ENCODE data around the gene EXO5.
"Not testable (repeated sequence)": the region's sequence is repeated elsewhere in the genome, so short reads cannot be mapped to it uniquely, and the experiment has no call there.

The EXO5 gene, protein sequence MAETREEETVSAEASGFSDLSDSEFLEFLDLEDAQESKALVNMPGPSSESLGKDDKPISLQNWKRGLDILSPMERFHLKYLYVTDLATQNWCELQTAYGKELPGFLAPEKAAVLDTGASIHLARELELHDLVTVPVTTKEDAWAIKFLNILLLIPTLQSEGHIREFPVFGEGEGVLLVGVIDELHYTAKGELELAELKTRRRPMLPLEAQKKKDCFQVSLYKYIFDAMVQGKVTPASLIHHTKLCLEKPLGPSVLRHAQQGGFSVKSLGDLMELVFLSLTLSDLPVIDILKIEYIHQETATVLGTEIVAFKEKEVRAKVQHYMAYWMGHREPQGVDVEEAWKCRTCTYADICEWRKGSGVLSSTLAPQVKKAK

DNA sequence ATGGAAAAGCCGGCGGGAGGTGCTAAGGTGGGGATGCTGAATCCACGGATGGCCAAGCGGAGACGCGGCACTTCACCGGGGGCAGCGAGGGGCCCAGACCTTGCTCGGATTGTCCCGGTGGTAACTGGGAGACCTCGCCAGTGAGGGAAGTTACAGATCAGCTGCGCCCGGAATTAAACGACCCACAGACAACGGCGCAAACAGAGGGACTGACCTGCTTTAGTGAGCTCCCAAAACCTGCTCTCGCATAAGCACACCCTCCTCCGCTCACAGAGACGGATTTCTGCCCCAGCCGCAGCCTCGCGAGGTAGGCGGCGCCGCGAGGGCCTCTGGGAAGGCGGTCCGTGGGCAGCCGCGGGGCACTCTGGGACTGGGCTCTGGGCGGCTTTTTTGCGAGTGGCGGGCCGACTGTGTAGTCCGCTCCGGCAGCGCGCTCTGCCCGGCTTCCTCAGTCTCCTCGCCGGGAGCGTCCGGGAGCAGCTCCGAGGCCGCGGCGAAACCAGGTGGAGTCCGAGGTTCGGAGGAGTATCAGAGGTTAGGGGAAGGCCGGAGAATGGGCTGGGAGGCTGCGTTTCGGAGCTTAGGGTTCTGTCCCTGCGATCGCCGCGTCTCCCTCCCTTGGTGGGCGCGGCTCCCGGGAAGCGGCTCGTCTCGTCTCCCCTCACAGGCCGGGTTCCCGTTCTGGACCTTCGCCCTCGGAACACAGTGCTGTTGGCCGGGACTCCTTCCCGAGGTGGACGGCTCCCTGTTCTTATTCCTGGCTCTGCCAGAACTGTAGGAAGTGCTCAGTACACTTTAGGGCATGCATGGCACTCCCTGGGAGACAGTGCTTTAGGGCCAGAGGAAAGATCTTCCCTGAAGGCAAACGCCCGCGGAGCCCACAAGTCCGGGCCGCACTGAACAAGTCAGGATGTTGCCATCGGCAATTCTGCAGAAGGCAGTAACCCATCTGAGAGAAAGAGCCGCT lies at the start of gene EXO5:
TSS of gene EXO5 (plus strand) at position 393 of the 967 bp plus-strand sequence. CDS start 5,778 bp downstream, outside the sequence.
- peak; percentile 76 for DNase-seq

DNA sequence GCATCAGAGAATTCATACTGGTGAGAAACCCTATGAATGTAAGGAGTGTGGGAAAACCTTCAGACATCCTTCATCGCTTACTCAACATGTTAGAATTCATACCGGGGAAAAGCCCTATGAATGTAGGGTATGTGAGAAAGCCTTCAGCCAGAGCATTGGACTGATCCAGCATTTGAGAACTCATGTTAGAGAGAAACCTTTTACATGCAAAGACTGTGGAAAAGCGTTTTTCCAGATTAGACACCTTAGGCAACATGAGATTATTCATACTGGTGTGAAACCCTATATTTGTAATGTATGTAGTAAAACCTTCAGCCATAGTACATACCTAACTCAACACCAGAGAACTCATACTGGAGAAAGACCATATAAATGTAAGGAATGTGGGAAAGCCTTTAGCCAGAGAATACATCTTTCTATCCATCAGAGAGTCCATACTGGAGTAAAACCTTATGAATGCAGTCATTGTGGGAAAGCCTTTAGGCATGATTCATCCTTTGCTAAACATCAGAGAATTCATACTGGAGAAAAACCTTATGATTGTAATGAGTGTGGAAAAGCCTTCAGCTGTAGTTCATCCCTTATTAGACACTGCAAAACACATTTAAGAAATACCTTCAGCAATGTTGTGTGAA lies 45.5 kb upstream of the EXO5 start:
- no peak for DNase-seq

- DNase-seq = no peak
These were observed 39.2 kb upstream of the EXO5 start for GRCh38 chr1:40469327-40469726.

- no peak for DNase-seq
These were observed 33.3 kb upstream of the EXO5 start for GRCh38 chr1:40475268-40475667.

DNA sequence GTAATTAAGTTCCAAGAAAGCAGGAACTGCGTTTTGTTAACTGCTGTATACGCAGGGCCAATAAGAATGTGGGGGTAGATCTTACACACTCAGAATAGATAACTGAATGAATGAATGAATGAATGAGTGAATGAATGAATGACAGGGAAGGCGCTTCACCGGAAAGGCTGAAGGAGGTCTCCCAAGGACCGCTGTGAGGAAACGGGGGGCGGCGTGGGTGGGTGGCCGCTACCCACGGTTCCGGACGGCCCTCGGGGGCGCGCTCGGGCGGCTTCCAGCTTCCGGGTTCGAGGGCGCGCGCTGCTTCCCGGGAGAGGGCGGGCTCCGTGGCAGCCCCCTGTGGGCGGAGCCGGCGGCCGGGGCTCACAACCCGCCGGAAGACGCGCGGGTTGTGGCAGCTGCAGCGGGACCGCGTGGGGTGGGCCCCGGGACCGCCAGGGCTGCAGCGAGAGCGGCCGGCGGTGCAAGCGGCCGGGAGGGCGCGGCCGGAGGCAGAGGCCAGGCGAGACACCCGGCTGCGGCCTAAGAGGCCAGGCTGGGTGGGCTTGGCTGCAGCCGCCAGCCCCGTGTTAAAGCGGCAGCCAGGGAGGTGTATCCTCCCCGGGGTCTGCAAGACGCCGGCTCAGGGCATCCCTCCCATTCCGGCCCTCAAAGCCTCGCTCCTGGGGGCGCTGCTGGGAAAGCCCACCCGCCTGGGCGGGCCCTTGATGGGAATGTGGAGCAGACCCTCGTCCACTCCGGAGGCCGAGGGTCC lies 31.5 kb upstream of the EXO5 start, which contains the start of gene ZFP69:
TSS of gene ZFP69 (plus strand) at position 367 of the 754 bp plus-strand sequence. CDS start 2,072 bp downstream, outside the sequence.
- peak; percentile 70 for DNase-seq

DNA sequence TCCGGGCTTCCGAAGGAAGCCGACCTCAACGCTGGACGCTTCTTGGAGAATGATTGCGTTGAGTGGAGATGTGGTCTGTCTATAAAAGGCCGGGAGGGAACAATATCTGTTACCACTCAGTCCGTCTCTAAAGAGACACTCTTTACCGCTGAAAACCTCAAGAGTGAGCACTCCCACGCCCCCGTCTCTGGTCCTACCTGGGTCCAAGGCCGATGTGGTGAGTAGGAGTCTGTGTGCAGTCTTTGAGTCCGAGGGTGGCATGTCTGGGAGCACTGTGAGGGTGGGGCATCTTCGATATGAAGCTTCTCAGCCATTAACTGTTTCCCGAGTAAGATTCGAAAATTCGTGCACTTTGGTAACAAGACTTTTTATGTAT lies 30.9 kb upstream of the EXO5 start:
- no peak for DNase-seq

DNA sequence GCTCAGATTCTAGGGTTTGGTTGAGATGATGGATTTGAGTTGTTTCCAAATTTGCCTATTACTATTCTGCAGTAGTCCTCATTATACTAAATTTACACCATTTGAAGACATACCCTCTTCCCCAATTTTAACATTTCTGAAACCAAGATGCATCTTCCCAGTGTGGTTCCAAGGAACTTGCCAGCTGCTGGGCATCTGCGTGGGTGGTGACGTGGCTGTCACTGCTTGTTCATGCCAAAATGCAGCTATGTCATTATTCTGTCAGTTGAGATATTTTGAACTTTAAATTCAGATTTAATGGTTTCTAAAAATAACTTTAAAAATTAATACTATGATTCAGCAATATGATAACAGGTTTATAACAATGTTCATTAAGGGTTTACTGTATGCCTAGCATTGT lies 30.3 kb upstream of the EXO5 start:
- DNase-seq = no peak

DNA sequence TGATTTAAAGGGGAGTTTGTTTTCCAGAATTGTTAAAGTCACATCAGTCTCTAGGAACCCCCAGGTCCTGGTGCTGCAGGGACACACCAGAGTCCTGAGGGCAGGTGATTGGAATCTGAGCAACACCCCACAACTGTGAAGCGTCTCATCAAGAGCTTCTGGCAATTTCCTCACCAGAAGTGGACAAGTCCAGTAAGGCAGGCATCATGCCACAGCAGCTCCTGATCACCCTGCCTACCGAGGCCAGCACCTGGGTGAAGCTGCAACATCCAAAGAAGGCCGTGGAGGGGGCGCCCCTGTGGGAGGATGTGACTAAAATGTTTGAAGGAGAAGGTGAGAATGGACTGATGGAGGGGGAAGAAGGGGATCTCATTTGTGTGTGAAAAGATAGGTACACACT lies 29.4 kb upstream of the EXO5 start:
- no peak for DNase-seq

- DNase-seq = no peak
These were observed 13.2 kb upstream of the EXO5 start for GRCh38 chr1:40495315-40495903.

DNA sequence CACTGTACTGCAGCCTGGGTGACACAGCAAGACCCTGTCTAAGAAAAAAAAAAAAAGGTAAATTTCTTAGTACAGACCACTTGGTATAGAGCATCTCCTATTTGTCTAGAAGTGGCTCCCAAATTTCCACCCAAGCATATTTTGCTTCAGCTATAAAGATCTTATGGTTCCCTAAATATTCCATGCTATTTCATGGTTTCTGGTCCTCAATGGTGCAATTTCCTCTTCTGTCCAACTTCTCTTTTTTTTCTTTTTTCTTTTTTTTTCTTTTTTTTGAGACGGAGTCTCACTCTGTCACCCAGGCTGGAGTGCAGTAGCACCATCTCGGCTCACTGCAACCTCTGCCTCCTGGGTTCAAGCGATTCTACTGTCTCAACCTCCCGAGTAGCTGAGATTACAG lies 5.9 kb upstream of the EXO5 start:
- not testable (repeated sequence) for DNase-seq

GRCh38 chr1:40507973-40508372 lies 594 bp upstream of the EXO5 start:
- DNase-seq = no peak

GRCh38 chr1:40519517-40519916 lies 10.9 kb downstream of the EXO5 start:
- DNase-seq = no peak

- DNase-seq = no peak
These were observed 22.3 kb downstream of the EXO5 start for GRCh38 chr1:40530735-40531380.

DNA sequence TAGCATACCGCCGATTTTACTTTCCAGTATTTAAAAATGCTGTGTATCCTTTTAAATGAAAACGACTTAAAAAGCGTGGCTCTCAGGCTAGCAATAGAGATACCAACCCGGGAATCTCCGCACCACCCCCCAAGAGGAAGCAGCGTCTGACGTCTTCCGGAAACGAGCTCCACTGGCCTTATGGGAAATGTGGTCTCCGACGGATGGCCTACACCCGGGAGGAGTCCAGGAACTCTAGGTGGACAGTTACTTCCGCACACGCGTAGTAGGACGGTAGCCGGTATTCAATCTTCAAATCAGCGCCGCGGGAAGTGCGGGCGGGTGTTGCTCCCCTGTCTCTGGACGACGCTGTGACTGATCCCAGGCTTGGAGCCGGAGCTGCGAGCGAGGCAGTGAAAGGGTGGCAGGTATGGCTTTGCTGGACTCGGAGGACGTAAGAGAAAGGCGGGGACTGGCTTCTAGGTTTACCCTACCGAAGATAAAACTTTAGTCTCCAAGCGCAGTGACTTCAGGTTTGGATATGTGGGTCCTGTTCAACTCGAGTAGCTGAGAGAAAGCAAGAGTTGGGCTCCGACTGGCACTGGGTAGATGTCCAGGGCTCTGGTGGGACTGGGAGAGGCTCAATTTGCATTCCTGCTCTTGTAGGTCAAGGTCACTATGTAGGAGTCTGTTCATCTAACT lies 23.0 kb downstream of the EXO5 start, which contains the start of gene ZNF684:
TSS of gene ZNF684 (plus strand) at position 257 of the 681 bp plus-strand sequence. CDS start 1,530 bp downstream, outside the sequence.
- peak; percentile 90 for DNase-seq

GRCh38 chr1:40532062-40532389 lies 23.5 kb downstream of the EXO5 start:
- DNase-seq = no peak

- DNase-seq = no peak
These were observed 24.4 kb downstream of the EXO5 start for GRCh38 chr1:40532844-40533424.

- DNase-seq = no peak
These were observed 26.0 kb downstream of the EXO5 start for GRCh38 chr1:40534589-40534988.

DNA sequence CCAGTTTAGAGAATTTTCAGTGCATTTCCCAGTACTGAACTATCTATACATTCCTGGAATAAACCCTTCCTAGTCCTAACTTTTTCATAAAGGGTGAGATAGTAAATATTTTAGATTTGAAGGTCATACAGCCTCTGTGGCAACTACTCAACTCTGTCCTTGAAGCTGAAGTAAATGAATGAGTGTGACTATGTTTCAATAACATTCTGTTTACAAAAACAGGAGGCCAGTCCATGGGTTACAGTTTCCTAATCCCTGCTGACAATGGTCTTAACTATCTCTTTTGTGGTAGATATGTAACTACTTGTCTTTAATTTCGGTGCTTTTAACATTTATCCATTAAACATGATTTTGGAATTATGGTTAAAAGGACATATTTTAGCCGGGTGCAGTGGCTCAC lies 27.2 kb downstream of the EXO5 start:
- no peak for DNase-seq

GRCh38 chr1:40539338-40539737 lies 30.8 kb downstream of the EXO5 start:
- no peak for DNase-seq

DNA sequence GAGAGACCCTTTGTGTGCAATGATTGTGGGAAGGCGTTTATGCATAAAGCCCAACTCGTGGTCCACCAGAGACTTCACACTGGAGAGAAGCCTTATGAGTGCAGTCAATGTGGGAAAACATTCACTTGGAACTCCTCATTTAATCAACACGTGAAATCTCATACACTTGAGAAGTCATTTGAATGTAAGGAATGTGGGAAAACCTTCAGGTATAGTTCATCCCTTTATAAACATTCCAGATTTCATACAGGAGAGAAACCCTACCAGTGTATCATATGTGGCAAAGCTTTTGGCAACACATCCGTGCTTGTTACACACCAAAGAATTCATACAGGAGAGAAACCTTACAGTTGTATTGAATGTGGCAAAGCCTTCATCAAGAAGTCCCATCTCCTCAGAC lies 38.4 kb downstream of the EXO5 start:
- DNase-seq = no peak

GRCh38 chr1:40553017-40553416 lies 44.5 kb downstream of the EXO5 start:
- DNase-seq = no peak
